Neural cell (in vitro differentiated cells): Measurements from ENCODE around the gene ASIC1. TPM values are rescaled to one million over a fixed set of nuclear protein-coding genes. Genes with fewer than 3 reads are reported as not detected.

Experiments
- H2AFZ ChIP-seq: fragments of 200-600, 300-800 bp; sonication (generic), shearing (Covaris generic); 2 replicates; pipeline ENCODE4 v1.6.0; 2014; ENCODE audit warnings: low read depth, mild to moderate bottlenecking, antibody characterized with exemption, low read length, moderate library complexity
- H3F3A ChIP-seq: fragments of 200-600 bp; shearing (Covaris generic); 2 replicates; pipeline ENCODE4 v1.6.1; 2016; ENCODE audit warnings: mild to moderate bottlenecking, moderate library complexity, mixed read lengths, antibody characterized with exemption, low read length; ENCODE audit not compliant: insufficient read depth, poor library complexity, severe bottlenecking
- H3K27ac ChIP-seq: fragments of 200-600, 300-800 bp; sonication (generic), shearing (Covaris generic); 2 replicates; pipeline ENCODE4 v1.5.1; 2014; ENCODE audit warnings: mild to moderate bottlenecking, low read length, moderate library complexity
- H3K27me3 ChIP-seq: fragments of 300-800, 200-600 bp; sonication (generic), shearing (Covaris generic); 2 replicates; pipeline ENCODE4 v1.6.0; 2014; ENCODE audit warnings: mild to moderate bottlenecking, low read depth, low read length, moderate library complexity; ENCODE audit not compliant: insufficient read depth
- H3K36me3 ChIP-seq: fragments of 300-800, 200-600 bp; sonication (generic), shearing (Covaris generic); 2 replicates; pipeline ENCODE4 v1.5.1; 2014; ENCODE audit warnings: mild to moderate bottlenecking, antibody characterized with exemption, low read length, moderate library complexity; ENCODE audit not compliant: insufficient read depth
- H3K4me2 ChIP-seq: fragments of 300-800, 200-600 bp; sonication (generic), shearing (Covaris generic); 2 replicates; pipeline ENCODE4 v1.6.0; 2014; ENCODE audit warnings: mild to moderate bottlenecking, low read length
- H3K4me3 ChIP-seq: fragments of 300-800, 200-600 bp; sonication (generic), shearing (Covaris generic); 2 replicates; pipeline ENCODE4 v1.5.1; 2014; ENCODE audit warnings: mild to moderate bottlenecking, low read length, moderate library complexity
- H3K79me2 ChIP-seq: fragments of 200-600 bp; shearing (Covaris generic); replicated peaks from 2 replicates; pipeline ENCODE4 v1.6.0; 2014; ENCODE audit warnings: mild to moderate bottlenecking, low read length, moderate library complexity; ENCODE audit not compliant: insufficient read depth
- H3K9ac ChIP-seq: fragments of 300-800, 200-600 bp; sonication (generic), shearing (Covaris generic); 2 replicates; pipeline ENCODE4 v1.6.1; 2016; ENCODE audit warnings: mild to moderate bottlenecking, low read length, mixed read lengths
- H3K9me2 ChIP-seq: fragments of 200-600 bp; shearing (Covaris generic); 2 replicates; pipeline ENCODE4 v1.6.1; 2016; ENCODE audit warnings: mild to moderate bottlenecking, low read length, mixed read lengths; ENCODE audit not compliant: insufficient read depth
- H3K9me3 ChIP-seq: fragments of 200-600, 300-800 bp; sonication (generic), shearing (Covaris generic); 2 replicates; pipeline ENCODE4 v1.6.1; 2016; ENCODE audit warnings: mild to moderate bottlenecking, mixed run types, low read length, moderate library complexity, mixed read lengths
- H4K20me1 ChIP-seq: fragments of 200-600 bp; shearing (Covaris generic); 2 replicates; pipeline ENCODE4 v1.6.1; 2016; ENCODE audit warnings: mild to moderate bottlenecking, mixed run types; ENCODE audit not compliant: insufficient read depth
- CTCF ChIP-seq: fragments of 450-650 bp; IDR thresholded peaks from 2 replicates; pipeline ENCODE4 v1.5.1; 2014; ENCODE audit warnings: antibody characterized with exemption, mild to moderate bottlenecking, moderate library complexity; ENCODE audit not compliant: poor library complexity, severe bottlenecking
- EP300 ChIP-seq: fragments of 450-650 bp; conservative IDR thresholded peaks from 2 replicates; pipeline ENCODE4 v1.6.1; 2014; ENCODE audit warnings: antibody characterized with exemption, mild to moderate bottlenecking, moderate library complexity; ENCODE audit not compliant: poor library complexity, severe bottlenecking
- EZH2 ChIP-seq: fragments of 200-600, 300-800 bp; shearing (Covaris generic), sonication (generic); IDR thresholded peaks from 2 replicates; pipeline ENCODE4 v1.6.1; 2014; ENCODE audit warnings: antibody characterized with exemption, low read length, borderline replicate concordance, mild to moderate bottlenecking; ENCODE audit not compliant: insufficient read depth, poor library complexity, severe bottlenecking
- MXI1 ChIP-seq: fragments of 450-650 bp; conservative IDR thresholded peaks from 2 replicates; pipeline ENCODE4 v1.6.1; 2014; ENCODE audit warnings: antibody characterized with exemption, mild to moderate bottlenecking; ENCODE audit not compliant: poor library complexity, severe bottlenecking
- POLR2AphosphoS5 ChIP-seq: IDR thresholded peaks from 2 replicates; pipeline ENCODE4 v1.6.1; 2012
- RAD21 ChIP-seq: fragments of 450-650 bp; conservative IDR thresholded peaks from 2 replicates; pipeline ENCODE4 v1.6.1; 2014; ENCODE audit warnings: antibody characterized with exemption, mild to moderate bottlenecking, moderate library complexity
- SMC3 ChIP-seq: fragments of 450-650 bp; conservative IDR thresholded peaks from 2 replicates; pipeline ENCODE4 v1.6.1; 2014; ENCODE audit warnings: antibody characterized with exemption, mild to moderate bottlenecking, moderate library complexity; ENCODE audit not compliant: poor library complexity
- TAF1 ChIP-seq: IDR thresholded peaks from 2 replicates; pipeline ENCODE4 v1.6.1; 2012; ENCODE audit warnings: low read depth
- polyA plus RNA-seq: library from polyadenylated mRNA; depleted of rRNA; stranded (reverse); fragments of >200 nt; gene quantifications from 2 replicates; pipeline ENCODE4 v1.2.3, GENCODE V29; 2014
- TF ChIP-seq, protein P1 (sequence below): IDR thresholded peaks from 2 replicates; pipeline ENCODE4 v1.6.1; 2012; ENCODE audit warnings: borderline replicate concordance

The ASIC1 gene
- polyA plus RNA-seq, 1 donor from 2014 or later = 8.0 TPM

DNA sequence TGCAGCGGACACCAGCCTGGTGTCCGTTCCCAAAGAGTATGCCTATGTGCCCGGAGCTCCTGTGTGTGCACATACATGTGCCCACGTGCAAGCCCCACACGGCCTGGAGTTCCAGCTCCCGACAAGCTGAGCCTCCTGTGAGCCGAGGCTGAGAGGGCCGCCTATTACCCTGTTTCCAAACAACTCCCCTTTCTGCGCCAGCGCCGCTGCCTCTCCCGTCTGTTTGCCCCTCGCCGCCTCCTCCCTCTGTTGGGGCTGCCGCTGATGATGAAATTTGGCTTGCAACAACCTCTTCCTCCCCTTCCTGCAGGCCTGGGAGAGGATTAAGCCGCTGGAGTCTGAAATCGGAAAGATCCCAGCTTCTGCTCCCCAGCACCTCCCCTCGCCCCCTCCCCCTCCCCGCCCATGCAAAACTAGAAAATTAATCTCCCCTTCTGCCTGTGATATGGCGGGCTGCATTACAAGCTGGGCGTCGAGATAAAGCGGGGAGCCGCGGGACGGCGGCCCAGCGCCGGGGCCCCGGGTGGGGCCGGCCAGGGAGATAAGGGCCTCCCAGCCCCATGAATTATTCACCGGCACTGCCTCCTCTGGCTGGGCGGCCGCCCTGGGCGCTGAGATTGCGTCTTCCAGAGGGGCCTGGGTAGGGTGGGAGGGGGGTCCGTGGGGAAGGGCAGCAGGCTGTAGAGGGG lies 6.8 kb upstream of the ASIC1 start:
- Histone ChIP-seq H3K4me2 (no peak overlapping the region), H3K79me2 (no peaks in the 10 kb centered on the region), H2AFZ (no peak overlapping the region), H3K27me3 (no peaks in the 10 kb centered on the region), H3K9ac (no peak overlapping the region), H3K4me3 (no peak overlapping the region), H4K20me1 (no peaks in the 10 kb centered on the region), H3K36me3 (no peaks in the 10 kb centered on the region), H3K9me3 (no peaks in the 10 kb centered on the region), H3F3A (no peaks in the 10 kb centered on the region), H3K27ac (no peak overlapping the region), H3K9me2 (no peaks in the 10 kb centered on the region)
- TF ChIP-seq EZH2 (no peak), EP300 (no peak), RAD21 (no peak)
- TF ChIP-seq, protein P1, sequence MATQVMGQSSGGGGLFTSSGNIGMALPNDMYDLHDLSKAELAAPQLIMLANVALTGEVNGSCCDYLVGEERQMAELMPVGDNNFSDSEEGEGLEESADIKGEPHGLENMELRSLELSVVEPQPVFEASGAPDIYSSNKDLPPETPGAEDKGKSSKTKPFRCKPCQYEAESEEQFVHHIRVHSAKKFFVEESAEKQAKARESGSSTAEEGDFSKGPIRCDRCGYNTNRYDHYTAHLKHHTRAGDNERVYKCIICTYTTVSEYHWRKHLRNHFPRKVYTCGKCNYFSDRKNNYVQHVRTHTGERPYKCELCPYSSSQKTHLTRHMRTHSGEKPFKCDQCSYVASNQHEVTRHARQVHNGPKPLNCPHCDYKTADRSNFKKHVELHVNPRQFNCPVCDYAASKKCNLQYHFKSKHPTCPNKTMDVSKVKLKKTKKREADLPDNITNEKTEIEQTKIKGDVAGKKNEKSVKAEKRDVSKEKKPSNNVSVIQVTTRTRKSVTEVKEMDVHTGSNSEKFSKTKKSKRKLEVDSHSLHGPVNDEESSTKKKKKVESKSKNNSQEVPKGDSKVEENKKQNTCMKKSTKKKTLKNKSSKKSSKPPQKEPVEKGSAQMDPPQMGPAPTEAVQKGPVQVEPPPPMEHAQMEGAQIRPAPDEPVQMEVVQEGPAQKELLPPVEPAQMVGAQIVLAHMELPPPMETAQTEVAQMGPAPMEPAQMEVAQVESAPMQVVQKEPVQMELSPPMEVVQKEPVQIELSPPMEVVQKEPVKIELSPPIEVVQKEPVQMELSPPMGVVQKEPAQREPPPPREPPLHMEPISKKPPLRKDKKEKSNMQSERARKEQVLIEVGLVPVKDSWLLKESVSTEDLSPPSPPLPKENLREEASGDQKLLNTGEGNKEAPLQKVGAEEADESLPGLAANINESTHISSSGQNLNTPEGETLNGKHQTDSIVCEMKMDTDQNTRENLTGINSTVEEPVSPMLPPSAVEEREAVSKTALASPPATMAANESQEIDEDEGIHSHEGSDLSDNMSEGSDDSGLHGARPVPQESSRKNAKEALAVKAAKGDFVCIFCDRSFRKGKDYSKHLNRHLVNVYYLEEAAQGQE = no peak

- Histone ChIP-seq H3K4me3 (no peak overlapping the region), H3K36me3 (no peaks in the 10 kb centered on the region), H3F3A (no peaks in the 10 kb centered on the region), H3K9ac (no peak overlapping the region), H3K27me3 (no peaks in the 10 kb centered on the region), H3K9me3 (no peaks in the 10 kb centered on the region), H3K9me2 (no peaks in the 10 kb centered on the region), H3K4me2 (no peak overlapping the region), H3K27ac (no peak overlapping the region), H4K20me1 (no peaks in the 10 kb centered on the region), H2AFZ (no peak overlapping the region), H3K79me2 (no peaks in the 10 kb centered on the region)
- TF ChIP-seq RAD21 = no peak
- no peak for TF ChIP-seq EP300
- no peak for TF ChIP-seq TAF1
- no peak for TF ChIP-seq SMC3
- no peak for TF ChIP-seq POLR2AphosphoS5
- TF ChIP-seq, protein P1 = no peak
- no peak for TF ChIP-seq MXI1
- TF ChIP-seq CTCF = no peak
- no peak for TF ChIP-seq EZH2
These were observed 6.1 kb upstream of the ASIC1 start for GRCh38 chr12:50051101-50051806.
